Neural cell (in vitro differentiated cells): ENCODE results near the gene PMIS2. TPM values are rescaled to one million over a fixed set of nuclear protein-coding genes. Genes with fewer than 3 reads are reported as not detected.

Experiments used
- H2AFZ ChIP-seq: fragments of 200-600, 300-800 bp; sonication (generic), shearing (Covaris generic); 2 replicates; pipeline ENCODE4 v1.6.0; 2014; ENCODE audit warnings: low read depth, mild to moderate bottlenecking, antibody characterized with exemption, low read length, moderate library complexity
- H3F3A ChIP-seq: fragments of 200-600 bp; shearing (Covaris generic); 2 replicates; pipeline ENCODE4 v1.6.1; 2016; ENCODE audit warnings: mild to moderate bottlenecking, moderate library complexity, mixed read lengths, antibody characterized with exemption, low read length; ENCODE audit not compliant: insufficient read depth, poor library complexity, severe bottlenecking
- H3K27ac ChIP-seq: fragments of 200-600, 300-800 bp; sonication (generic), shearing (Covaris generic); 2 replicates; pipeline ENCODE4 v1.5.1; 2014; ENCODE audit warnings: mild to moderate bottlenecking, low read length, moderate library complexity
- H3K27me3 ChIP-seq: fragments of 300-800, 200-600 bp; sonication (generic), shearing (Covaris generic); 2 replicates; pipeline ENCODE4 v1.6.0; 2014; ENCODE audit warnings: mild to moderate bottlenecking, low read depth, low read length, moderate library complexity; ENCODE audit not compliant: insufficient read depth
- H3K36me3 ChIP-seq: fragments of 300-800, 200-600 bp; sonication (generic), shearing (Covaris generic); 2 replicates; pipeline ENCODE4 v1.5.1; 2014; ENCODE audit warnings: mild to moderate bottlenecking, antibody characterized with exemption, low read length, moderate library complexity; ENCODE audit not compliant: insufficient read depth
- H3K4me2 ChIP-seq: fragments of 300-800, 200-600 bp; sonication (generic), shearing (Covaris generic); 2 replicates; pipeline ENCODE4 v1.6.0; 2014; ENCODE audit warnings: mild to moderate bottlenecking, low read length
- H3K4me3 ChIP-seq: fragments of 300-800, 200-600 bp; sonication (generic), shearing (Covaris generic); 2 replicates; pipeline ENCODE4 v1.5.1; 2014; ENCODE audit warnings: mild to moderate bottlenecking, low read length, moderate library complexity
- H3K79me2 ChIP-seq: fragments of 200-600 bp; shearing (Covaris generic); replicated peaks from 2 replicates; pipeline ENCODE4 v1.6.0; 2014; ENCODE audit warnings: mild to moderate bottlenecking, low read length, moderate library complexity; ENCODE audit not compliant: insufficient read depth
- H3K9ac ChIP-seq: fragments of 300-800, 200-600 bp; sonication (generic), shearing (Covaris generic); 2 replicates; pipeline ENCODE4 v1.6.1; 2016; ENCODE audit warnings: mild to moderate bottlenecking, low read length, mixed read lengths
- H3K9me2 ChIP-seq: fragments of 200-600 bp; shearing (Covaris generic); 2 replicates; pipeline ENCODE4 v1.6.1; 2016; ENCODE audit warnings: mild to moderate bottlenecking, low read length, mixed read lengths; ENCODE audit not compliant: insufficient read depth
- H3K9me3 ChIP-seq: fragments of 200-600, 300-800 bp; sonication (generic), shearing (Covaris generic); 2 replicates; pipeline ENCODE4 v1.6.1; 2016; ENCODE audit warnings: mild to moderate bottlenecking, mixed run types, low read length, moderate library complexity, mixed read lengths
- H4K20me1 ChIP-seq: fragments of 200-600 bp; shearing (Covaris generic); 2 replicates; pipeline ENCODE4 v1.6.1; 2016; ENCODE audit warnings: mild to moderate bottlenecking, mixed run types; ENCODE audit not compliant: insufficient read depth
- EP300 ChIP-seq: fragments of 450-650 bp; conservative IDR thresholded peaks from 2 replicates; pipeline ENCODE4 v1.6.1; 2014; ENCODE audit warnings: antibody characterized with exemption, mild to moderate bottlenecking, moderate library complexity; ENCODE audit not compliant: poor library complexity, severe bottlenecking
- EZH2 ChIP-seq: fragments of 200-600, 300-800 bp; shearing (Covaris generic), sonication (generic); IDR thresholded peaks from 2 replicates; pipeline ENCODE4 v1.6.1; 2014; ENCODE audit warnings: antibody characterized with exemption, low read length, borderline replicate concordance, mild to moderate bottlenecking; ENCODE audit not compliant: insufficient read depth, poor library complexity, severe bottlenecking
- MXI1 ChIP-seq: fragments of 450-650 bp; conservative IDR thresholded peaks from 2 replicates; pipeline ENCODE4 v1.6.1; 2014; ENCODE audit warnings: antibody characterized with exemption, mild to moderate bottlenecking; ENCODE audit not compliant: poor library complexity, severe bottlenecking
- POLR2AphosphoS5 ChIP-seq: IDR thresholded peaks from 2 replicates; pipeline ENCODE4 v1.6.1; 2012
- RAD21 ChIP-seq: fragments of 450-650 bp; conservative IDR thresholded peaks from 2 replicates; pipeline ENCODE4 v1.6.1; 2014; ENCODE audit warnings: antibody characterized with exemption, mild to moderate bottlenecking, moderate library complexity
- SMC3 ChIP-seq: fragments of 450-650 bp; conservative IDR thresholded peaks from 2 replicates; pipeline ENCODE4 v1.6.1; 2014; ENCODE audit warnings: antibody characterized with exemption, mild to moderate bottlenecking, moderate library complexity; ENCODE audit not compliant: poor library complexity
- TAF1 ChIP-seq: IDR thresholded peaks from 2 replicates; pipeline ENCODE4 v1.6.1; 2012; ENCODE audit warnings: low read depth
- polyA plus RNA-seq: library from polyadenylated mRNA; depleted of rRNA; stranded (reverse); fragments of >200 nt; gene quantifications from 2 replicates; pipeline ENCODE4 v1.2.3, GENCODE V29; 2014
- TF ChIP-seq, protein P1 (sequence below): fragments of 450-650 bp; IDR thresholded peaks from 2 replicates; pipeline ENCODE4 v1.5.1; 2014; ENCODE audit warnings: antibody characterized with exemption, mild to moderate bottlenecking, moderate library complexity; ENCODE audit not compliant: poor library complexity, severe bottlenecking
- TF ChIP-seq, protein P2 (sequence below): IDR thresholded peaks from 2 replicates; pipeline ENCODE4 v1.6.1; 2012; ENCODE audit warnings: borderline replicate concordance

The PMIS2 gene
- polyA plus RNA-seq, 1 donor from 2014 or later: not detected

DNA sequence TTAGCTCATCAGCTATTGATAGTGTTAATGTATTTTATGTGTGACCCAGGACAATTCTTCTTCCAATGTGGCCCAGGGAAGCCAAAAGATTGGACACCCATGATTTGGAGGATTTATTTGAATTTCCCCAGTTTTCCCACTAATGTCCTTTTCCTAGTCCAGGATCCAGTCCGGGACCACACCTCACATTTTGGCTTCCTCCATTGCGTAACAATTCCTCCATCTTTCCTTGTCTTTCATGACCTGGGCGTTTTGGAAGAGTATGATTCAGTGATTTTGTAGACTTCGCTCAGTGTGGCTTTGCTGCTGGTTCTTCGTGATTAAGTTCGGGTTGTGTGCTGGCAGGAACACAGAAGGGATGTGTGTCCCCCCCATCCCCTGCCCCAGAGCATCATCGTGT lies 19.2 kb upstream of the PMIS2 start:
- Histone ChIP-seq H3K9me2 (no peaks in the 10 kb centered on the region), H3K4me2 (no peak overlapping the region), H4K20me1 (no peaks in the 10 kb centered on the region), H3K9ac (no peak overlapping the region), H3K4me3 (no peak overlapping the region), H3K27ac (no peak overlapping the region), H3K36me3 (no peaks in the 10 kb centered on the region), H3K27me3 (no peaks in the 10 kb centered on the region), H3K79me2 (no peaks in the 10 kb centered on the region), H2AFZ (no peak overlapping the region), H3K9me3 (no peaks in the 10 kb centered on the region), H3F3A (no peaks in the 10 kb centered on the region)
- TF ChIP-seq, protein P1, sequence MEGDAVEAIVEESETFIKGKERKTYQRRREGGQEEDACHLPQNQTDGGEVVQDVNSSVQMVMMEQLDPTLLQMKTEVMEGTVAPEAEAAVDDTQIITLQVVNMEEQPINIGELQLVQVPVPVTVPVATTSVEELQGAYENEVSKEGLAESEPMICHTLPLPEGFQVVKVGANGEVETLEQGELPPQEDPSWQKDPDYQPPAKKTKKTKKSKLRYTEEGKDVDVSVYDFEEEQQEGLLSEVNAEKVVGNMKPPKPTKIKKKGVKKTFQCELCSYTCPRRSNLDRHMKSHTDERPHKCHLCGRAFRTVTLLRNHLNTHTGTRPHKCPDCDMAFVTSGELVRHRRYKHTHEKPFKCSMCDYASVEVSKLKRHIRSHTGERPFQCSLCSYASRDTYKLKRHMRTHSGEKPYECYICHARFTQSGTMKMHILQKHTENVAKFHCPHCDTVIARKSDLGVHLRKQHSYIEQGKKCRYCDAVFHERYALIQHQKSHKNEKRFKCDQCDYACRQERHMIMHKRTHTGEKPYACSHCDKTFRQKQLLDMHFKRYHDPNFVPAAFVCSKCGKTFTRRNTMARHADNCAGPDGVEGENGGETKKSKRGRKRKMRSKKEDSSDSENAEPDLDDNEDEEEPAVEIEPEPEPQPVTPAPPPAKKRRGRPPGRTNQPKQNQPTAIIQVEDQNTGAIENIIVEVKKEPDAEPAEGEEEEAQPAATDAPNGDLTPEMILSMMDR: no peak
- TF ChIP-seq MXI1 (no peak), EZH2 (no peak), RAD21 (no peak), POLR2AphosphoS5 (no peak)

DNA sequence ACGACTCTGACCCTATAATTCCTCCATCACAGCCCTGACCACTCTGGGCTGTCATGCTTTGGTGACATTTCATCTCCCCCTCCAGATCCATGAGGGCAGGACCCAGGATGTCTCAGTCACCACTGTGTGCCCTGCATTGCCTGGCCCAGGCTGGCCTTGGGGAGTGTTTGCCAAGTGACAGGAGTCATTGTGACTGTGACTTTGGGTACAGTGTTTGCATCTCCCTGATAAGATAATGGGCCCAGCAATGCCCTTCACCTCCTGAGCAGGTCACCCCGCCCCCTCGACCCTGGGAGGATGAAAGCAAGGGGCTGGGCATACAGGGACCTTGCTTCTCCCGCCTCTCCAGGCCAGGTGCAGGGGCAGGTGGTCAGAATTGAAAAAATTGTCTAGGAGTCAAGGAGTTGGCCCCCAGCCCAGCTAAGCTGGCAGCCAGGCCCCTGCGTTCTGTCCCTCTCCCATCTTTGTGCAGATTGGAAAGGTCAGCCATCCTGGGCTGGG lies 16.6 kb upstream of the PMIS2 start:
- Histone ChIP-seq H4K20me1 (no peaks in the 10 kb centered on the region), H2AFZ (no peak overlapping the region), H3F3A (no peaks in the 10 kb centered on the region), H3K9me2 (no peaks in the 10 kb centered on the region), H3K9me3 (no peaks in the 10 kb centered on the region), H3K27me3 (no peaks in the 10 kb centered on the region), H3K4me2 (no peak overlapping the region), H3K27ac (no peak overlapping the region), H3K36me3 (no peaks in the 10 kb centered on the region), H3K9ac (no peak overlapping the region), H3K4me3 (no peak overlapping the region), H3K79me2 (no peaks in the 10 kb centered on the region)
- TF ChIP-seq EP300: no peak
- no peak for TF ChIP-seq POLR2AphosphoS5
- TF ChIP-seq RAD21: no peak
- TF ChIP-seq, protein P1: no peak
- TF ChIP-seq SMC3: no peak
- no peak for TF ChIP-seq EZH2
- TF ChIP-seq, protein P2, sequence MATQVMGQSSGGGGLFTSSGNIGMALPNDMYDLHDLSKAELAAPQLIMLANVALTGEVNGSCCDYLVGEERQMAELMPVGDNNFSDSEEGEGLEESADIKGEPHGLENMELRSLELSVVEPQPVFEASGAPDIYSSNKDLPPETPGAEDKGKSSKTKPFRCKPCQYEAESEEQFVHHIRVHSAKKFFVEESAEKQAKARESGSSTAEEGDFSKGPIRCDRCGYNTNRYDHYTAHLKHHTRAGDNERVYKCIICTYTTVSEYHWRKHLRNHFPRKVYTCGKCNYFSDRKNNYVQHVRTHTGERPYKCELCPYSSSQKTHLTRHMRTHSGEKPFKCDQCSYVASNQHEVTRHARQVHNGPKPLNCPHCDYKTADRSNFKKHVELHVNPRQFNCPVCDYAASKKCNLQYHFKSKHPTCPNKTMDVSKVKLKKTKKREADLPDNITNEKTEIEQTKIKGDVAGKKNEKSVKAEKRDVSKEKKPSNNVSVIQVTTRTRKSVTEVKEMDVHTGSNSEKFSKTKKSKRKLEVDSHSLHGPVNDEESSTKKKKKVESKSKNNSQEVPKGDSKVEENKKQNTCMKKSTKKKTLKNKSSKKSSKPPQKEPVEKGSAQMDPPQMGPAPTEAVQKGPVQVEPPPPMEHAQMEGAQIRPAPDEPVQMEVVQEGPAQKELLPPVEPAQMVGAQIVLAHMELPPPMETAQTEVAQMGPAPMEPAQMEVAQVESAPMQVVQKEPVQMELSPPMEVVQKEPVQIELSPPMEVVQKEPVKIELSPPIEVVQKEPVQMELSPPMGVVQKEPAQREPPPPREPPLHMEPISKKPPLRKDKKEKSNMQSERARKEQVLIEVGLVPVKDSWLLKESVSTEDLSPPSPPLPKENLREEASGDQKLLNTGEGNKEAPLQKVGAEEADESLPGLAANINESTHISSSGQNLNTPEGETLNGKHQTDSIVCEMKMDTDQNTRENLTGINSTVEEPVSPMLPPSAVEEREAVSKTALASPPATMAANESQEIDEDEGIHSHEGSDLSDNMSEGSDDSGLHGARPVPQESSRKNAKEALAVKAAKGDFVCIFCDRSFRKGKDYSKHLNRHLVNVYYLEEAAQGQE: no peak
- no peak for TF ChIP-seq TAF1
- TF ChIP-seq MXI1: no peak
